Activated CD4-positive, alpha-beta T cell treated with anti-CD3 and anti-CD28 coated beads, Interleukin-2, amount 50 U/mL, for 4 hours (primary cell): ENCODE measurements around the gene PHACTR1.

ENCODE experiments used
- DNase-seq, 2 experiments: peaks; one replicate each; pipeline ENCODE4 v3.0.0-alpha.2; 2020

PHACTR1 gene

GRCh38 chr6:13248584-13248985 lies 532.0 kb downstream of the PHACTR1 start:
- DNase-seq, result no peak

GRCh38 chr6:13248994-13249393 lies 532.4 kb downstream of the PHACTR1 start:
- no peak for DNase-seq

DNA sequence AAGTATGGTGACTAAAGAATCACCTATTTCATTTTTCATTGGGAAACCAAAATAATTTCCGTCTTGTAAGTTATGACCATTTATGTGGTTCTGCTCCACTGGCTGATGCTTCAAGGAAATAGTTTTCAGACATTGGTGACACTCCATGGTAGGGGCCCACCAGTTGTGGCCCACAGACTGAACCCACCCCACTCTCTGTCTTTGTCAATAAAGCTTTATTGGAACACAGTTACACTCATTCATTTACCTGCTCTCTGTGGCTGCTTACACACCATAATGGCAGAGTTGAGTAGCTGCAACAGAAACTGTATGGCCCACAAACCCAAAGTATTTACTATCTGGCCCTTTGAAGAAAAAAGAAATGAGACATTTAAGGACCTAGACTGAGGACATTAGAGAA lies 533.2 kb downstream of the PHACTR1 start:
- no peak for DNase-seq

DNA sequence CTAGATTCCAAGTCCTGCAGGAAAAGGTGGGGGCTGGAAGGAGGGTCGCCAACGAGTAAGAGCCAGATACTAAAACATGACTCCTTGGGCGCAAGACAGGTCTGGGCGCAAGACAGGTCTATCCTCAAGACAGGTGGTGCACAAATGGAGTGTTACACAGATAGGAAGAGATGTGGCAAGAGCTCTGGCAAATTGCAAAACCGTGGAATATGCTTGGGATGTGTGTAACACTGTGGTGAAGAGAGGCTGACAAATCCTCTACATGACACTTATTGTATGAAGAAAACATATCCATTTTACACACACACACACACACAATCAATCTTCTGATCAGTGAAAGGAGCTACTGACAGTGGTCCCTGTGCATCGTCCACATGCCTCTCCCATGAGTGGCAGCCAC lies 534.1 kb downstream of the PHACTR1 start:
- DNase-seq, result no peak

- DNase-seq, result no peak
Measured at GRCh38 chr6:13251242-13251641, 534.7 kb downstream of the PHACTR1 start.

DNA sequence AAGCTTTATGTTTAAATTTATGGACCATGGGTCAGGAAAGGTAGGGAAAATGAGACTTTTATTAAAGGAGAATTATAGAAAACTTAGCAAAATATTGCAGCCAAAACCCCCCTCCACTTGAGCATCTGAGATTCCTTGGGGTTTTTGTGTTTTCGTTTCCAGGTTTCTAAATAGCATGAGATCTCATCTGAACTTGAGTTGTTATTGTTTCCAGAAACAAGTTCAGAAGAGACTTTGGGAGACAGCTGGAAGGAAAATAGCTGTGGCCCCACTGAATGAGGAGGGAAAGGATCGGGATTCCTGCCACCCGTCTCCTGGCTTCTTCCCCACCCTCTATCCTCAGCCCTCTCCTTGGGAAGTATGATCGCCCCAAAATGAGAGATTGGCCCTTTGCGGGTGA lies 536.2 kb downstream of the PHACTR1 start:
- DNase-seq, result no peak

GRCh38 chr6:13253272-13253671 lies 536.7 kb downstream of the PHACTR1 start:
- DNase-seq, result no peak

DNA sequence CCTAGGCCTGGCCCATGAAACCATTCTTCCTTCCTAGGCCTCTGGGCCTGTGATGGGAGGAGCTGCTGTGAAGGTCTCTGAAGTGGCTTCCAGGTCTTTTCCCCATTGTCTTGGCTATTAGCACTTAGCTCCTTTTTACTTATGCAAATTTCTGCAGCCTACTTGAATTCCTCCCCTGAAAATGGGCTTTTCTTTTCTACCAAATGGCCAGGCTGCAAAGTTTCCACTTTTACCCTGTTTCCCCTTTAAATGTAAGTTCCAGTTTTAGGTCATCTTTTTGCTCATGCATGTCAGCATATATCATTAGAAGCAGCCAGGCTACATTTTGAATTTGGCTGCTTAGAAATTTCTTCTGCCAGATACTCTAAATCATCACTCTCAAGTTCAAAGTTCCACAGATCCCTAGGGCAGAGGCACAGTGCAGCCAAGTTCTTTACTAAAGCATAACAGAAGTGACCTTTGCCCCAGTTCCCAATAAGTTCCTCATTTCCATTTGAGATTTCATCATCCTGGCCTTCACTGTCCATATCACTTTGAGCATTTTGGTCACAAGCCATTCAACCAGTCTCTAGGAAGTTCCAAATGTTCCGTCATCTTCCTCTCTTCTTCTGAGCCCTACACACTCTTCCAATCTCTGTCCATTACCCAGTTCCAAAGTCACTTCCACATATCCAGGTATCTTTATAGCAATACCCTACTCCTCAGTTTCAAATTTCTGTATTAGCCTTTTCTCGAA lies 539.9 kb downstream of the PHACTR1 start:
- DNase-seq, result no peak

DNA sequence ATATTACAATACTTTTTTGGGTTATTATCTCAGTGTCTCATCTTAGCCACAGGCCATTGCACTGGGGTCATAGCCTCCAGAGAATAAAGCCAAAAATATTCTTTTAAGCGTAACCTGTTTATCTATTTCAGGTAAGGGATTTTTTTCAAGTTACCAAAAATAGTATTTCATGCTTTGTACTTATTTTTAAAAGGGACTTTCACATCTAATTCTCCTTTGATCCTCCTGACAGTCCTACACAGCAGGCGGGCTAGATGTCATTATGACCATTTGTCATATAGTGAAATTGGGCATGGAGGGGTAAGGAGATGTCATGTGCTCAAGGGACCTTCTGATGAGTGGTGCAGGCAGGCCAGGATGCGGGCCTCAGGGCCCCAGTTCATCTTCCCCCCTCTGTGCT lies 542.8 kb downstream of the PHACTR1 start:
- DNase-seq, result no peak

DNA sequence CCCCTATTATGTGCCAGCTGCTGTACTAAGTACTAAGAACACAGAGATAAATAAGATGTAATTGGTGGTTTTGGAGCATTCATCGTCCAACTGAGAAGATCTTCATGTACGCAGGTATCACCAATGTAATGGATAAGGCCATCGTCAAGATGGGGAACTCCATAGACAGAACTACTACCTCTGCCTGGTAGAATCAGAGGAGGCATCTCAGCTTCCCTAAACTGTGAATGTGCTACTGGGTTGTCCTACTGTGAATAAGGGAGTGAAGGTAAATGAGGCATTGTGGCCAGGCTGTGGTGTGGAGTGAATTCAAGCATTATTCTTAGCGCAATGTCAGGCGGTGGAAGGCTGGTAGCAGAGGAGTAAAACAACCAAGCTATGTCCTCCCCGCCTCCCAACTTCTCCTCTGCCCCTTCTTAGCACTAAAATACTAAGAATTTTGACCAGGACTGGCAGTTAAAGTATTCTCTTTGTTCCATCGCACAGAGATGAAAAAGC lies 543.6 kb downstream of the PHACTR1 start:
- no peak for DNase-seq

DNA sequence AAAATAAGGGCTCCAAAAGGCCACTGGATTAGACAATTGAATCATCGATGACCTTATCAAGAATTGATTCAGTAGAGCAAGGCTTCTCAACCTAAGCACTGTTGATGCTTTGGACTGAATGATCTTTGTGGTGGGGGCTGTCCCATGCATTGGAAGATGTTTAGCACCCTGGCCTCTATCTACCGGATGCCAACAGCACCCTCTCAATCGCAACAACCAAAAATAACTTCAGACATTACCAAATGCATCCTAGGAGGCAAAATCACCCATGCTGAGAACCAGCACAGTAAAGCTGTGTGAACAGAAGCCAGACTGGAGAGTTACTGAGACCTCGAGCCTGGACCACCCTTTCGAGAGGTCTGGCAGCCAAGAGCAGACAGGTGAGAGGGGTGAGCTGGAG lies 544.3 kb downstream of the PHACTR1 start:
- DNase-seq, result no peak

- no peak for DNase-seq
Measured at GRCh38 chr6:13261464-13261994, 545.0 kb downstream of the PHACTR1 start.

DNA sequence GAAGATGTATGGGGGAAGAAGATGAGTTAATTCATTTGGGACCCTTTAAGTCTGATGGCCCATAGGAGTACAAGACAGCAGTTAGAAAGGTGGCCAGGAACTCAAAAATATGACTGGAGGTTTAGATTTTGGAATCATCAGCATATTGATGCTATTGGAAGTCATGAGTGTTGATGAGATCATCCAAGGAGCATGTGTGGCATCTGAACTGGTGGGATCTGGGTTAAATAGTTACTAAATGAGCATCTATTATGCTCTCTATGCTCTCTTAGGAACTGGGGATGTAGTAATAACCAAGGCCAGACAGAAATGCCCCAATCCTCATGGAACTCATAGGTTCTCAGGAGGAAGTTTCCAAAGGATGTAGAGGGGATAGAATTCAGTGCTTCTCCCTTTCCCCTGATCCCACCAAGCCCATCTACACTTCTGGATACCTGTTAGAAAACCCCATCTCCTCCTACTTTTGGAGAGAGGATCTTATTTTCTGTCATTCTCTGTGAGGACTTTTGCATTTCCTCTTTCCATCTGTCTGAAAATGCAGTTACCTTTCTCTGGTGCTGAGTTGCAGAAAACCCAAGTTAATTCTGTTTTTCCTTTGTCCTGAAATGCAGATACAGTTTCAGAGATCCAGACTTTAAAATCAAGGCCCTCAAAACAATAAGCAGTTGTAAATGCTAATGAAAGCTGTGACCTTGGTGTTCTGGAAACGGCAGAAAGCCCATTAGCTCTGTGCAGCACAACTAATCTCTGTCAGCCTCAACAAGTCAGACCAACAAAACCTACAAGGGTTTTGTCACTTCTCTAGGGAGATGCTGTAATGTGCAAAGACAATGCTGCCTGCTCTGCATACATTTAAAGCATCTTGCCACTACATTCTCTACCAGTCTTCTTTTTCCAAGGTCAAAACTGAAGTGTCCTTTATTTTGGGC lies 546.0 kb downstream of the PHACTR1 start:
- no peak for DNase-seq

GRCh38 chr6:13263669-13264068 lies 547.1 kb downstream of the PHACTR1 start:
- no peak for DNase-seq

GRCh38 chr6:13267142-13267651 lies 550.6 kb downstream of the PHACTR1 start:
- no peak for DNase-seq

- no peak for DNase-seq
Measured at GRCh38 chr6:13268913-13269518, 552.4 kb downstream of the PHACTR1 start.

- DNase-seq, result no peak
Measured at GRCh38 chr6:13272131-13273046, 555.8 kb downstream of the PHACTR1 start.

DNA sequence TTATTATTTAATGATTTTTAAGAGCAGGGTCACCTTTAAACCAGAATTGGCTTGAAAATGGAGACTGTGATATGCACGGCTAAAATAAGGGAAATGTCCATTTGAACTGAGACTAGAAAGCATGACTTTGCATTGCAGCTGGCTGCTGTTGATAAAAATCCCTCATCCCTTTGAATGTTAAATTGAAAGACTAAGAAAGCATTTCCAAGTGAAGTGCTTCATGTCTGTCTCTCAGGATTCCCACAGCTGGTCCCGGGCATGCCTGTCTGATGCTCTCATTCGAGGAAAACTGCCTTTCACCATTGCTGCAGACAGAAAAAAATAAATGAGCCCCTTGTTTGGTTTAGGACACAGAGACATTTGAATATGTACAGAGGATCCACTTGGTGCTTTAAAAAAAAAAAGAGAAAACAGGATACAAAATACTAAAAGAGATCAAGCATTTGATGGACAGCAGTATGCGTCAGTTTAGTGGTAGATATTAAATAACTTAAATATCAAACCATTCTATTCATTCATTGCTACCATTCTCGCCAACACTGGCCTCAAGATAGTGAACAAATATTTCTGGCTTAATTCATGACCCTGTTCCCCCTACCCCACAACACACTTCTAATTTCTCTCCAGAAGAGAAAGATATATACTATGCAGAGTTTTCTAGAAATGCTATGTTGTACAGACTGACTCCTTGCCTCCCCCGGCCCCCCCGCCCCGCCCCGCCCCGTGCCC lies 556.8 kb downstream of the PHACTR1 start:
- DNase-seq, result no peak

DNA sequence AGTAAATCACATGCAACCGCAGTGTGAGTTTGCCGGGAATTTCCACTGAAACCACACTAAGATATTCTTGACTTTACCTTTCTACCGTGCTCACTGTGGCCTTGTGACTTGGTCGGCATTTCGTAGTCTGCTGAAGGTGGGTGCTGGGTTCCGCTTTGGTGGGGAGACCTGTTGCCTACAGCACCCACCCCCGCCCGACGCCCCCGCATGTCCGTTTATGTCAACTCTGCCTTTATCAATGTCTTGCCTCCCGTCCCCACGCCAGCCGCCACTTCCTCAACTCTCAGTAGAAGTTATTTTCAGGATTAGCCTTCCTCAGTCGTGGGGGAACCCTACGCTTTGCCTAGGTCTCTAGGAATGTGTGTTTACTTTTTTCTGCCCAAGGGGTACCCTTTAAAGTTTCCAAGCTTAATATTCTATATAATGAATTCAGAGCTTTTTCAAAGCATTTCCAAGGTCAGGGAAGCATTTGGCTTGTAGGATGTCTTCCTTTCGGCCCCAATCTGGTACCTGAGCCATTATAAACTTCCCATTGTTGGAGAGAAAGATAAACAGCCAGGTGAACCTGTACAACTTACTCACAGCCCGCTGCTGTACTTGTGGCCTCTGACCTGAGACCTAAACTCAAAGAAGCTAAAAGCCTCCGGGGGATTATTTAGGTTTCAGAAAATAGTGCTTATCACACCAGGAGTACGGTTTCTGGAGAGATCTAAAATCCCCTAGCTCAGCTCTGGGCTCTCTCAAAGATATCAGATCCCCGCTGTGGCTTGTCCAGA lies 557.6 kb downstream of the PHACTR1 start:
- DNase-seq, result peak; percentile 74 to 81

- no peak for DNase-seq
Measured at GRCh38 chr6:13274707-13275434, 558.3 kb downstream of the PHACTR1 start.
